Peyer's patch (tissue), 4 donors: ENCODE data around the gene KCNQ2.

ENCODE experiments used
- POLR2A ChIP-seq, 2 donors: fragments of 450-650 bp; IDR thresholded peaks; one replicate each; pipeline ENCODE4 v1.5.1; 2017; ENCODE audit warnings: antibody characterized with exemption in 2 of 2, mild to moderate bottlenecking in 2 of 2, moderate library complexity in 2 of 2
- TF ChIP-seq, protein P1 (sequence below), 6 experiments: fragments of 450-650 bp in 4 of 6; fragments of 200-600 bp in 2 of 6; sonication (generic) in 1 of 6; IDR thresholded peaks; one replicate each; pipeline ENCODE4 v1.5.1; 2017 to 2019; ENCODE audit warnings: antibody characterized with exemption in 6 of 6, mild to moderate bottlenecking in 3 of 6, moderate library complexity in 1 of 6

DNA sequence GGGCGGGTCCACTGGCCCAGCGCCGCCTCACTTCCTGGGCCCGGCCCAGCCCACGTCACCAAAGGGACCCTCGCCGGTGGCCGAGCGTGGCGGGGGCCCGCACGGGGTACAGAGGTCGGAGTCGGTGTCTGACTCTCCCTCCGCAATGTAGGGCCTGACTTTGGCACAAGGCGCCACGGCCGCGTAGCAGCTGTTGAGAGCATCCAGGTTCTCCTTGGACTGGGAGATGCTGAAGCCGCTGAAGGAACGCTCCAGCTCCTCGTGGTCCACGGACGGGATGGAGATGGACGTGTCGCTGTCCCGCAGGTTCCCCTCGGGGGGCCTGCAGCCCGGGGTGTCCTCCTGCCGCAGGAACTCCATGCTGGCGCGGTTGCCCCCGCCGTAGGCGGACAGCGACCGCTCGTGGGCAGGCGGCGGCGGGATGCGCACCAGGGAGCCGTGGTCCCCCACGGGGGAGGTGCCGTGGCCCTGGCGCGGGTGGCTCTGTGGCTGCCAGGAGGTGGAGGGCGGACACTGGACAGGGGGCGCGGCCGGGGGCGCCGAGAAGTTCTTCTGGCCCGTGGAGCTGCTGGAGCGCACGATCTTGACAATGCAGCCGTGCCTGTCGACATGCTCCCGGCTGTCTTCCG lies 65.7 kb downstream of the KCNQ2 start:
- TF ChIP-seq, protein P1, sequence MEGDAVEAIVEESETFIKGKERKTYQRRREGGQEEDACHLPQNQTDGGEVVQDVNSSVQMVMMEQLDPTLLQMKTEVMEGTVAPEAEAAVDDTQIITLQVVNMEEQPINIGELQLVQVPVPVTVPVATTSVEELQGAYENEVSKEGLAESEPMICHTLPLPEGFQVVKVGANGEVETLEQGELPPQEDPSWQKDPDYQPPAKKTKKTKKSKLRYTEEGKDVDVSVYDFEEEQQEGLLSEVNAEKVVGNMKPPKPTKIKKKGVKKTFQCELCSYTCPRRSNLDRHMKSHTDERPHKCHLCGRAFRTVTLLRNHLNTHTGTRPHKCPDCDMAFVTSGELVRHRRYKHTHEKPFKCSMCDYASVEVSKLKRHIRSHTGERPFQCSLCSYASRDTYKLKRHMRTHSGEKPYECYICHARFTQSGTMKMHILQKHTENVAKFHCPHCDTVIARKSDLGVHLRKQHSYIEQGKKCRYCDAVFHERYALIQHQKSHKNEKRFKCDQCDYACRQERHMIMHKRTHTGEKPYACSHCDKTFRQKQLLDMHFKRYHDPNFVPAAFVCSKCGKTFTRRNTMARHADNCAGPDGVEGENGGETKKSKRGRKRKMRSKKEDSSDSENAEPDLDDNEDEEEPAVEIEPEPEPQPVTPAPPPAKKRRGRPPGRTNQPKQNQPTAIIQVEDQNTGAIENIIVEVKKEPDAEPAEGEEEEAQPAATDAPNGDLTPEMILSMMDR (IDR thresholded peaks at IDR 0.05) = no peak
- TF ChIP-seq POLR2A (IDR thresholded peaks at IDR 0.05) = no peak
